ENCODE data around the gene ARHGAP6. TPM values are rescaled to one million over a fixed set of nuclear protein-coding genes. Genes with fewer than 3 reads are reported as not detected.

ARHGAP6 gene
- total and polyA plus RNA-seq, 9 of the 15 experiments (the other 6 are each of a cell fraction or from before 2014, with no cell fraction given) = 12.5 to 63.6 (median 41.8) TPM

DNA sequence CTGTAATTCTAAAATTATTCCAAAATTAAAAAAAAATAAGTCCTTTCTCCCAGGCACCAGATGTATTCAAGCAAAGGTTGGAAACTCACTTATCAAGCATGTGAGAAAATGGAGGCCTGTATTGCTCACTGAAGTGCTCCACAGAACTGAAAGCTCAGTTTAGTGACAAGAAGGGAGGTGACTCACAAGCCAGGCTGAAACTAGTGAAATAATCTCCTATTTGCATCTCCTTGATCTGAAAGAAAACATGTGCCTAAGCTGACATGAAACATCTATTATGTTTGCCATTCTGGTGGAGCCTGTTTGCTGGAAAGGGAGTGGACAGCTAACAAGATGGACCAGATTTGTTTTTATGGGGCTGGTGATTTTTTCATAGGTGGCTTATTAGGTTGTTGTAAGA, 426.5 kb downstream of the ARHGAP6 start (continued):
- peak; percentile 57; the same call in 1 of the 2 replicates for TF ChIP-seq HDAC2 (IDR thresholded peaks at IDR 0.05)
- TF ChIP-seq BHLHE40 (IDR thresholded peaks at IDR 0.05; ENCODE audit: low read length) = peak; percentile 79
- TF ChIP-seq, protein P1, sequence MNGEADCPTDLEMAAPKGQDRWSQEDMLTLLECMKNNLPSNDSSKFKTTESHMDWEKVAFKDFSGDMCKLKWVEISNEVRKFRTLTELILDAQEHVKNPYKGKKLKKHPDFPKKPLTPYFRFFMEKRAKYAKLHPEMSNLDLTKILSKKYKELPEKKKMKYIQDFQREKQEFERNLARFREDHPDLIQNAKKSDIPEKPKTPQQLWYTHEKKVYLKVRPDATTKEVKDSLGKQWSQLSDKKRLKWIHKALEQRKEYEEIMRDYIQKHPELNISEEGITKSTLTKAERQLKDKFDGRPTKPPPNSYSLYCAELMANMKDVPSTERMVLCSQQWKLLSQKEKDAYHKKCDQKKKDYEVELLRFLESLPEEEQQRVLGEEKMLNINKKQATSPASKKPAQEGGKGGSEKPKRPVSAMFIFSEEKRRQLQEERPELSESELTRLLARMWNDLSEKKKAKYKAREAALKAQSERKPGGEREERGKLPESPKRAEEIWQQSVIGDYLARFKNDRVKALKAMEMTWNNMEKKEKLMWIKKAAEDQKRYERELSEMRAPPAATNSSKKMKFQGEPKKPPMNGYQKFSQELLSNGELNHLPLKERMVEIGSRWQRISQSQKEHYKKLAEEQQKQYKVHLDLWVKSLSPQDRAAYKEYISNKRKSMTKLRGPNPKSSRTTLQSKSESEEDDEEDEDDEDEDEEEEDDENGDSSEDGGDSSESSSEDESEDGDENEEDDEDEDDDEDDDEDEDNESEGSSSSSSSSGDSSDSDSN (IDR thresholded peaks at IDR 0.05; ENCODE audit: borderline replicate concordance in 1 of 2, low read depth in 2 of 2, low read length in 2 of 2) = no peak
- TF ChIP-seq CBX3 (IDR thresholded peaks at IDR 0.05; ENCODE audit: borderline replicate concordance in 1 of 2, low read length in 2 of 2) = no peak
- TF ChIP-seq MEIS2 (IDR thresholded peaks at IDR 0.05; ENCODE audit: partially characterized antibody) = peak; percentile 86
- TF ChIP-seq, protein P2, sequence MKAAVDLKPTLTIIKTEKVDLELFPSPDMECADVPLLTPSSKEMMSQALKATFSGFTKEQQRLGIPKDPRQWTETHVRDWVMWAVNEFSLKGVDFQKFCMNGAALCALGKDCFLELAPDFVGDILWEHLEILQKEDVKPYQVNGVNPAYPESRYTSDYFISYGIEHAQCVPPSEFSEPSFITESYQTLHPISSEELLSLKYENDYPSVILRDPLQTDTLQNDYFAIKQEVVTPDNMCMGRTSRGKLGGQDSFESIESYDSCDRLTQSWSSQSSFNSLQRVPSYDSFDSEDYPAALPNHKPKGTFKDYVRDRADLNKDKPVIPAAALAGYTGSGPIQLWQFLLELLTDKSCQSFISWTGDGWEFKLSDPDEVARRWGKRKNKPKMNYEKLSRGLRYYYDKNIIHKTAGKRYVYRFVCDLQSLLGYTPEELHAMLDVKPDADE (conservative IDR thresholded peaks at IDR 0.05; ENCODE audit: control insufficient read depth, low read depth, low read length) = no peak
- TF ChIP-seq FOXM1 (IDR thresholded peaks at IDR 0.05; ENCODE audit: low read depth) = no peak
- TF ChIP-seq FOXM1 (CRISPR knock-in tag; IDR thresholded peaks at IDR 0.05; ENCODE audit: low read depth) = no peak
- TF ChIP-seq, protein P3, sequence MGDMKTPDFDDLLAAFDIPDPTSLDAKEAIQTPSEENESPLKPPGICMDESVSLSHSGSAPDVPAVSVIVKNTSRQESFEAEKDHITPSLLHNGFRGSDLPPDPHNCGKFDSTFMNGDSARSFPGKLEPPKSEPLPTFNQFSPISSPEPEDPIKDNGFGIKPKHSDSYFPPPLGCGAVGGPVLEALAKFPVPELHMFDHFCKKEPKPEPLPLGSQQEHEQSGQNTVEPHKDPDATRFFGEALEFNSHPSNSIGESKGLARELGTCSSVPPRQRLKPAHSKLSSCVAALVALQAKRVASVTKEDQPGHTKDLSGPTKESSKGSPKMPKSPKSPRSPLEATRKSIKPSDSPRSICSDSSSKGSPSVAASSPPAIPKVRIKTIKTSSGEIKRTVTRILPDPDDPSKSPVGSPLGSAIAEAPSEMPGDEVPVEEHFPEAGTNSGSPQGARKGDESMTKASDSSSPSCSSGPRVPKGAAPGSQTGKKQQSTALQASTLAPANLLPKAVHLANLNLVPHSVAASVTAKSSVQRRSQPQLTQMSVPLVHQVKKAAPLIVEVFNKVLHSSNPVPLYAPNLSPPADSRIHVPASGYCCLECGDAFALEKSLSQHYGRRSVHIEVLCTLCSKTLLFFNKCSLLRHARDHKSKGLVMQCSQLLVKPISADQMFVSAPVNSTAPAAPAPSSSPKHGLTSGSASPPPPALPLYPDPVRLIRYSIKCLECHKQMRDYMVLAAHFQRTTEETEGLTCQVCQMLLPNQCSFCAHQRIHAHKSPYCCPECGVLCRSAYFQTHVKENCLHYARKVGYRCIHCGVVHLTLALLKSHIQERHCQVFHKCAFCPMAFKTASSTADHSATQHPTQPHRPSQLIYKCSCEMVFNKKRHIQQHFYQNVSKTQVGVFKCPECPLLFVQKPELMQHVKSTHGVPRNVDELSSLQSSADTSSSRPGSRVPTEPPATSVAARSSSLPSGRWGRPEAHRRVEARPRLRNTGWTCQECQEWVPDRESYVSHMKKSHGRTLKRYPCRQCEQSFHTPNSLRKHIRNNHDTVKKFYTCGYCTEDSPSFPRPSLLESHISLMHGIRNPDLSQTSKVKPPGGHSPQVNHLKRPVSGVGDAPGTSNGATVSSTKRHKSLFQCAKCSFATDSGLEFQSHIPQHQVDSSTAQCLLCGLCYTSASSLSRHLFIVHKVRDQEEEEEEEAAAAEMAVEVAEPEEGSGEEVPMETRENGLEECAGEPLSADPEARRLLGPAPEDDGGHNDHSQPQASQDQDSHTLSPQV (IDR thresholded peaks at IDR 0.05) = peak; percentile 74
- TF ChIP-seq FOXA1 (IDR thresholded peaks at IDR 0.05; ENCODE audit: borderline replicate concordance) = no peak
- TF ChIP-seq DMBX1 (CRISPR knock-in tag; IDR thresholded peaks at IDR 0.05; ENCODE audit: borderline replicate concordance) = peak; percentile 71; the same call in 1 of the 2 replicates
- no peak for TF ChIP-seq MAFF (IDR thresholded peaks at IDR 0.05; ENCODE audit: low read length)
- TF ChIP-seq, protein P4, sequence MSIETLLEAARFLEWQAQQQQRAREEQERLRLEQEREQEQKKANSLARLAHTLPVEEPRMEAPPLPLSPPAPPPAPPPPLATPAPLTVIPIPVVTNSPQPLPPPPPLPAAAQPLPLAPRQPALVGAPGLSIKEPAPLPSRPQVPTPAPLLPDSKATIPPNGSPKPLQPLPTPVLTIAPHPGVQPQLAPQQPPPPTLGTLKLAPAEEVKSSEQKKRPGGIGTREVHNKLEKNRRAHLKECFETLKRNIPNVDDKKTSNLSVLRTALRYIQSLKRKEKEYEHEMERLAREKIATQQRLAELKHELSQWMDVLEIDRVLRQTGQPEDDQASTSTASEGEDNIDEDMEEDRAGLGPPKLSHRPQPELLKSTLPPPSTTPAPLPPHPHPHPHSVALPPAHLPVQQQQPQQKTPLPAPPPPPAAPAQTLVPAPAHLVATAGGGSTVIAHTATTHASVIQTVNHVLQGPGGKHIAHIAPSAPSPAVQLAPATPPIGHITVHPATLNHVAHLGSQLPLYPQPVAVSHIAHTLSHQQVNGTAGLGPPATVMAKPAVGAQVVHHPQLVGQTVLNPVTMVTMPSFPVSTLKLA (conservative IDR thresholded peaks at IDR 0.05) = peak; percentile 30 to 67; a peak in 2 of 4 replicates
- no peak for TF ChIP-seq ZNF184 (CRISPR knock-in tag; IDR thresholded peaks at IDR 0.05)
- TF ChIP-seq, protein P5, sequence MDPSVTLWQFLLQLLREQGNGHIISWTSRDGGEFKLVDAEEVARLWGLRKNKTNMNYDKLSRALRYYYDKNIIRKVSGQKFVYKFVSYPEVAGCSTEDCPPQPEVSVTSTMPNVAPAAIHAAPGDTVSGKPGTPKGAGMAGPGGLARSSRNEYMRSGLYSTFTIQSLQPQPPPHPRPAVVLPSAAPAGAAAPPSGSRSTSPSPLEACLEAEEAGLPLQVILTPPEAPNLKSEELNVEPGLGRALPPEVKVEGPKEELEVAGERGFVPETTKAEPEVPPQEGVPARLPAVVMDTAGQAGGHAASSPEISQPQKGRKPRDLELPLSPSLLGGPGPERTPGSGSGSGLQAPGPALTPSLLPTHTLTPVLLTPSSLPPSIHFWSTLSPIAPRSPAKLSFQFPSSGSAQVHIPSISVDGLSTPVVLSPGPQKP (CRISPR knock-in tag; IDR thresholded peaks at IDR 0.05) = no peak
- TF ChIP-seq FOXA3 (CRISPR knock-in tag; conservative IDR thresholded peaks at IDR 0.05 in 1 of 2, IDR thresholded peaks at IDR 0.05 in 1 of 2) = peak in 1 of 2 experiments; percentile 46; a peak in 1 of 4 replicates
- peak; percentile 87 for TF ChIP-seq FOSL1 (tag; conservative IDR thresholded peaks at IDR 0.05)
